ENCODE data around the gene DBI.

- TF ChIP-seq POLR2AphosphoS5 (IDR thresholded peaks at IDR 0.05; ENCODE audit: low read depth, low read length) (no peak), REST (IDR thresholded peaks at IDR 0.05; ENCODE audit: insufficient read depth in 1 of 2, low read depth in 2 of 2, low read length in 2 of 2) (no peak), TAF1 (IDR thresholded peaks at IDR 0.05; ENCODE audit: borderline replicate concordance, insufficient read depth, low read length) (no peak), SIN3A (IDR thresholded peaks at IDR 0.05; ENCODE audit: borderline replicate concordance, insufficient read depth, low read length) (no peak)
These were observed 25.1 kb upstream of the DBI start for GRCh38 chr2:119341684-119342083.

Measured in PFSK-1 (cell line).